HUES64 (cell line): ENCODE results near the gene ZNF618.

Experiments
- H3K27ac ChIP-seq: 2 replicates; pipeline ENCODE4 v1.7.0; 2013; ENCODE audit warnings: low read depth, low read length, inconsistent platforms
- H3K27me3 ChIP-seq: 2 replicates; pipeline ENCODE4 v1.6.1; 2013; ENCODE audit warnings: mild to moderate bottlenecking, low read length; ENCODE audit not compliant: insufficient read depth
- H3K36me3 ChIP-seq: 2 replicates; pipeline ENCODE4 v1.6.1; 2013; ENCODE audit warnings: mild to moderate bottlenecking, low read length; ENCODE audit not compliant: insufficient read depth
- H3K4me1 ChIP-seq: 2 replicates; pipeline ENCODE4 v1.6.1; 2013; ENCODE audit warnings: mild to moderate bottlenecking, low read length, moderate library complexity; ENCODE audit not compliant: insufficient read depth
- H3K4me3 ChIP-seq: 2 replicates; pipeline ENCODE4 v1.5.1; 2013; ENCODE audit warnings: mild to moderate bottlenecking, low read length, moderate library complexity
- H3K9ac ChIP-seq: 2 replicates; pipeline ENCODE4 v1.6.1; 2013; ENCODE audit warnings: mild to moderate bottlenecking, low read depth, low read length
- H3K9me3 ChIP-seq: 2 replicates; pipeline ENCODE4 v1.6.1; 2013; ENCODE audit warnings: low read depth, low read length; ENCODE audit not compliant: insufficient read depth
- WGBS: fragments of 150-250, 120-280 bp; methylation state at CpG from one replicate; pipeline ENCODE4 v1.1.7; 2013; ENCODE audit warnings: missing lambda C conversion rate; 5-methylcytosine and 5-hydroxymethylcytosine counted together

ZNF618 gene

GRCh38 chr9:114097613-114098020 is 221.5 kb downstream of the ZNF618 start:
- H3K27me3 ChIP-seq = peaks cover 46% of the 10 kb centered on the region
- WGBS = 41% methylated on average over 18 of the region's 18 CpGs
- H3K9me3 ChIP-seq = peaks cover 3% of the 10 kb centered on the region; the same call in 1 of the 2 replicates
- peaks cover 13% of the 10 kb centered on the region; the same call in 1 of the 2 replicates for H3K4me1 ChIP-seq
- H3K9ac ChIP-seq = no peak overlapping the region
- no peaks in the 10 kb centered on the region for H3K36me3 ChIP-seq
- H3K4me3 ChIP-seq = peak overlapping the region; percentile 59
- no peak overlapping the region for H3K27ac ChIP-seq

GRCh38 chr9:114098021-114098935 is 222.2 kb downstream of the ZNF618 start:
- Histone ChIP-seq H3K9ac (no peak overlapping the region; the same call in 1 of the 2 replicates), H3K27ac (no peak overlapping the region), H3K4me3 (peak overlapping the region; percentile 61), H3K36me3 (no peaks in the 10 kb centered on the region), H3K9me3 (peaks cover 4% of the 10 kb centered on the region; the same call in 1 of the 2 replicates), H3K27me3 (peaks cover 46% of the 10 kb centered on the region), H3K4me1 (peaks cover 13% of the 10 kb centered on the region; the same call in 1 of the 2 replicates)
- 1% methylated on average over 75 of the region's 77 CpGs for WGBS

GRCh38 chr9:114098936-114099668 is 223.0 kb downstream of the ZNF618 start, which contains the start of gene KIF12:
Gene KIF12 (minus strand): TSS chr9:114099292. CDS start chr9:114099276, 16 bp downstream.
- 17% methylated on average over 32 of the region's 32 CpGs for WGBS
- H3K36me3 ChIP-seq = no peaks in the 10 kb centered on the region
- H3K9ac ChIP-seq = no peak within 1 kb of the TSS; the same call in 1 of the 2 replicates
- H3K27ac ChIP-seq = no peak within 1 kb of the TSS
- peak within 1 kb of the TSS; percentile 61 for H3K4me3 ChIP-seq
- peaks cover 4% of the 10 kb centered on the region; the same call in 1 of the 2 replicates for H3K9me3 ChIP-seq
- H3K27me3 ChIP-seq = peaks cover 48% of the 10 kb centered on the region
- H3K4me1 ChIP-seq = peaks cover 13% of the 10 kb centered on the region; the same call in 1 of the 2 replicates

- peaks cover 13% of the 10 kb centered on the region; the same call in 1 of the 2 replicates for H3K4me1 ChIP-seq
- H3K4me3 ChIP-seq = no peak overlapping the region; the same call in 1 of the 2 replicates
- H3K9ac ChIP-seq = no peak overlapping the region
- no peaks in the 10 kb centered on the region for H3K36me3 ChIP-seq
- H3K9me3 ChIP-seq = peaks cover 4% of the 10 kb centered on the region; the same call in 1 of the 2 replicates
- 44% methylated on average over 2 of the region's 2 CpGs for WGBS
- H3K27me3 ChIP-seq = peaks cover 53% of the 10 kb centered on the region
- H3K27ac ChIP-seq = no peak overlapping the region
Observed at GRCh38 chr9:114099669-114100270, 223.7 kb downstream of the ZNF618 start.

GRCh38 chr9:114100536-114100935 is 224.4 kb downstream of the ZNF618 start:
- 96% methylated on average over 1 of the region's 1 CpG for WGBS
- peaks cover 4% of the 10 kb centered on the region; the same call in 1 of the 2 replicates for H3K9me3 ChIP-seq
- no peak overlapping the region for H3K27ac ChIP-seq
- H3K36me3 ChIP-seq = no peaks in the 10 kb centered on the region
- H3K4me3 ChIP-seq = no peak overlapping the region
- peaks cover 13% of the 10 kb centered on the region; the same call in 1 of the 2 replicates for H3K4me1 ChIP-seq
- no peak overlapping the region for H3K9ac ChIP-seq
- peaks cover 61% of the 10 kb centered on the region for H3K27me3 ChIP-seq

- peaks cover 4% of the 10 kb centered on the region; the same call in 1 of the 2 replicates for H3K9me3 ChIP-seq
- H3K27me3 ChIP-seq = peaks cover 47% of the 10 kb centered on the region
- H3K4me1 ChIP-seq = peaks cover 13% of the 10 kb centered on the region; the same call in 1 of the 2 replicates
- H3K27ac ChIP-seq = no peak overlapping the region
- no peak overlapping the region for H3K9ac ChIP-seq
- H3K36me3 ChIP-seq = no peaks in the 10 kb centered on the region
- H3K4me3 ChIP-seq = no peak overlapping the region
Observed at GRCh38 chr9:114102484-114102883, 226.4 kb downstream of the ZNF618 start.

- Histone ChIP-seq H3K9me3 (peaks cover 4% of the 10 kb centered on the region; the same call in 1 of the 2 replicates), H3K4me3 (no peak overlapping the region), H3K27ac (no peak overlapping the region), H3K36me3 (no peaks in the 10 kb centered on the region), H3K9ac (no peak overlapping the region), H3K27me3 (peaks cover 25% of the 10 kb centered on the region), H3K4me1 (peaks cover 11% of the 10 kb centered on the region)
- WGBS = 93% methylated on average over 4 of the region's 5 CpGs
Observed at GRCh38 chr9:114105236-114105635, 229.1 kb downstream of the ZNF618 start.
